Measurements from ENCODE around the gene SLC39A11. TPM values are rescaled to one million over a fixed set of nuclear protein-coding genes. Genes with fewer than 3 reads are reported as not detected.
A peak's percentile ranks its signal among the peaks of the same experiment; 100 is the strongest.
"Not testable (repeated sequence)": the region's sequence is repeated elsewhere in the genome, so short reads cannot be mapped to it uniquely, and the experiment has no call there.

Gene SLC39A11
- total and polyA plus RNA-seq, 5 donors from 2014 or later = 9.3 to 32.2 (median 11.9) TPM

DNA sequence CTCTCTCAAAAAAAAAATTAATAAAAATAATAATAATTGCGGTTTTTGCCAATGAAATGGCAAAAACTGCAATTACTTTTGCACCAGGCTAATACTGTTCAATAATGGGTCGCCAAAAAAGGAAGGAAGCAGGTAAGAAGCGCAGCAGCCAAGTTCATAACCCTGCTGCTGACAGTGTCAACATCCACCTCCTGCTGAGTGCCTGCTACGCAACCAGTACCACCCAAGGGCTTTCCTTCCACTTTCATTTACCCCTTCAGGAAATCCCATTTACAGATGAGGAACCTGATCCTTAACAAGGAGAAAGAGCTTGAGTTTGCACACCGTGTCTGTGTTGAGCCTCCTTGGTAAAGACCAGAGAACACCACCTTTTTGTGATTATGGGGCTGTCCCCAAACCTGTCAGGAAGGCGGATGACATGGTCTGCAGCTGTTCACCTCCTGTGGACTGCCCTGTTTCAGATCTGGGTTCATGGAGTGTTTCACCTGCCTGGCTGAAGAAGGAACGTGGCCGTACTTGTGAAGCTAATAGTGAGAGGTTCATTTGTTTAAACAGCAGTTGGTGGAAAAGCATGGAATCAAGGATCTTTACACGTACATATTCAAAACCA lies 378.0 kb downstream of the SLC39A11 start:
- Histone ChIP-seq H3K27ac (ENCODE audit: insufficient read depth, low read length, poor library complexity, severe bottlenecking) (no peak overlapping the region), H3K9me3 (ENCODE audit: control insufficient read depth in 2 of 2, low read length in 2 of 2) (peaks cover 6% of the 10 kb centered on the region in 2 experiments), H3K4me1 (ENCODE audit: control insufficient read depth, insufficient read depth, low read length, poor library complexity, severe bottlenecking) (peaks cover 8% of the 10 kb centered on the region), H3K36me3 (ENCODE audit: control insufficient read depth, insufficient read depth, low read length) (no peaks in the 10 kb centered on the region), H3K4me3 (ENCODE audit: low read depth, low read length) (no peak overlapping the region), H3K27me3 (ENCODE audit: control insufficient read depth, insufficient read depth, low read length) (no peaks in the 10 kb centered on the region)
- ATAC-seq (ENCODE audit: low read depth in 2 of 2) (no peak), DNase-seq (peak in 1 of 3 donors; percentile 20)
- Mint-ChIP-seq H3K4me3 (no peak overlapping the region), H3K36me3 (peaks cover 22% of the 10 kb centered on the region), H3K4me1 (peaks cover 3 to 28% (median 15%) of the 10 kb centered on the region in 4 donors), H3K27ac (no peak overlapping the region), H3K9me3 (peaks cover 0 to 9% (median 4%) of the 10 kb centered on the region in 7 donors), H3K27me3 (no peaks in the 10 kb centered on the region)

- no peaks in the 10 kb centered on the region for H3K27me3 Mint-ChIP-seq
- peaks cover 23% of the 10 kb centered on the region for H3K36me3 Mint-ChIP-seq
- Histone ChIP-seq H3K4me1 (ENCODE audit: control insufficient read depth, insufficient read depth, low read length, poor library complexity, severe bottlenecking) (peaks cover 5% of the 10 kb centered on the region), H3K36me3 (ENCODE audit: control insufficient read depth, insufficient read depth, low read length) (no peaks in the 10 kb centered on the region), H3K27ac (ENCODE audit: insufficient read depth, low read length, poor library complexity, severe bottlenecking) (no peak overlapping the region), H3K9me3 (ENCODE audit: control insufficient read depth in 2 of 2, low read length in 2 of 2) (peaks cover 6% of the 10 kb centered on the region in 2 experiments), H3K4me3 (ENCODE audit: low read depth, low read length) (no peak overlapping the region), H3K27me3 (ENCODE audit: control insufficient read depth, insufficient read depth, low read length) (no peaks in the 10 kb centered on the region)
- peaks cover 0 to 10% (median 5%) of the 10 kb centered on the region in 7 donors for H3K9me3 Mint-ChIP-seq
- no peak overlapping the region for H3K4me3 Mint-ChIP-seq
- no peak for DNase-seq
- no peak for ATAC-seq (ENCODE audit: low read depth in 2 of 2)
- peak overlapping the region in 1 of 3 donors; percentile 7 for H3K27ac Mint-ChIP-seq
- peaks cover 0 to 23% (median 13%) of the 10 kb centered on the region in 4 donors for H3K4me1 Mint-ChIP-seq
Observed at GRCh38 chr17:72713701-72714100, 378.8 kb downstream of the SLC39A11 start.

- H3K4me1 Mint-ChIP-seq = peaks cover 0 to 19% (median 12%) of the 10 kb centered on the region in 4 donors
- no peak for DNase-seq
- H3K27me3 ChIP-seq (ENCODE audit: control insufficient read depth, insufficient read depth, low read length) = no peaks in the 10 kb centered on the region
- ATAC-seq (ENCODE audit: low read depth in 2 of 2) = no peak
- H3K27me3 Mint-ChIP-seq = no peaks in the 10 kb centered on the region
- H3K9me3 Mint-ChIP-seq = peaks cover 0 to 16% (median 5%) of the 10 kb centered on the region in 7 donors
- H3K4me1 ChIP-seq (ENCODE audit: control insufficient read depth, insufficient read depth, low read length, poor library complexity, severe bottlenecking) = peaks cover 5% of the 10 kb centered on the region
- H3K4me3 ChIP-seq (ENCODE audit: low read depth, low read length) = no peak overlapping the region
- H3K4me3 Mint-ChIP-seq = no peak overlapping the region
- H3K36me3 Mint-ChIP-seq = peaks cover 31% of the 10 kb centered on the region
- H3K27ac Mint-ChIP-seq = no peak overlapping the region
- H3K36me3 ChIP-seq (ENCODE audit: control insufficient read depth, insufficient read depth, low read length) = no peaks in the 10 kb centered on the region
- H3K9me3 ChIP-seq (ENCODE audit: control insufficient read depth in 2 of 2, low read length in 2 of 2) = peaks cover 6% of the 10 kb centered on the region in 2 experiments
- no peak overlapping the region for H3K27ac ChIP-seq (ENCODE audit: insufficient read depth, low read length, poor library complexity, severe bottlenecking)
Observed at GRCh38 chr17:72711521-72712310, 380.8 kb downstream of the SLC39A11 start.

DNA sequence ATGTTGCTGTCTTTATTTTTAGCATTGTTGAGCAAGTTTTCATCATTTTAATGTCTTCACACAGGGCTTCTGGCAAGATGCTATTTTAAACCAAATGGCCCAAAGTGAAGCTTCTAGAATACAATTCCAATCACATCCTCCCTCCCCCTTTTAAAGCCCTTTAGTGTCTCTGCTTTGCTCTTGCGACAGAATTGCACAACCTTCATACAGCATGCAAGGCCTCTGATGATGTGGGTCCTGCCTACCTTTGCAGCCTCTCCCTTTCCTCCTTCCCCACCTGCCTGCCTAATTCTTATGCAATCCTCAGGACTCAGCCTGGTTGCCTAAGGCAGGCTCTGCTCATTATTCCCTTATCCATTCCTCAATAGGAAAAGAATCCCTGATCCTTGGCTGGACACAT lies 381.7 kb downstream of the SLC39A11 start:
- DNase-seq (no peak), ATAC-seq (ENCODE audit: low read depth in 2 of 2) (no peak)
- H3K9me3 ChIP-seq (ENCODE audit: control insufficient read depth in 2 of 2, low read length in 2 of 2) = peaks cover 6% of the 10 kb centered on the region in 2 experiments
- Mint-ChIP-seq H3K27ac (peak overlapping the region in 2 of 3 donors; percentile 29 to 85), H3K4me3 (no peak overlapping the region), H3K4me1 (peaks cover 0 to 19% (median 12%) of the 10 kb centered on the region in 4 donors), H3K27me3 (no peaks in the 10 kb centered on the region), H3K9me3 (peaks cover 0 to 16% (median 5%) of the 10 kb centered on the region in 7 donors), H3K36me3 (peaks cover 31% of the 10 kb centered on the region)
- H3K36me3 ChIP-seq (ENCODE audit: control insufficient read depth, insufficient read depth, low read length) = no peaks in the 10 kb centered on the region
- no peak overlapping the region for H3K4me3 ChIP-seq (ENCODE audit: low read depth, low read length)
- no peaks in the 10 kb centered on the region for H3K27me3 ChIP-seq (ENCODE audit: control insufficient read depth, insufficient read depth, low read length)
- peaks cover 5% of the 10 kb centered on the region for H3K4me1 ChIP-seq (ENCODE audit: control insufficient read depth, insufficient read depth, low read length, poor library complexity, severe bottlenecking)
- H3K27ac ChIP-seq (ENCODE audit: insufficient read depth, low read length, poor library complexity, severe bottlenecking) = no peak overlapping the region

DNA sequence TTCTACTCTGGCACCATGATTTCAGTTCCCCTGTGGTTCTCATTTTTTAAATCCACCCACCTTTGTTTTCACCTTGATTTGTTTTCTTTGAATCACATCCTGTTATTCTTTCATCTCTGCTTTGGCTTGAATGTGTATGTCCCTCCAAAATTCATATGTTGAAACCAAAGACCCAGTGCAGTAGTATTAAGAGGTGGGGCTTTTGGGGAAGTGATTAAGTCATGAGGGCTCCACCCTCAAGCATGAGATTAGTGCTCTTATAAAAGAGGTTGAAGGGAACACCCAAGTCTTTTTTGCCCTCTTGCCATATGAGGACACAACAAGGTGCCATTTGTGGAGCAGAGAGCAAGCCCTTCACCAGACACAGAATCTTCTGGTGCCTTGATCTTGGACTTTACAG lies 382.3 kb downstream of the SLC39A11 start:
- H3K9me3 Mint-ChIP-seq = peaks cover 0 to 16% (median 5%) of the 10 kb centered on the region in 7 donors
- H3K4me1 Mint-ChIP-seq = peaks cover 0 to 19% (median 12%) of the 10 kb centered on the region in 4 donors
- peak overlapping the region in 2 of 3 donors; percentile 70 to 85 for H3K27ac Mint-ChIP-seq
- DNase-seq = peak in 1 of 3 donors; percentile 78
- H3K27me3 ChIP-seq (ENCODE audit: control insufficient read depth, insufficient read depth, low read length) = no peaks in the 10 kb centered on the region
- H3K9me3 ChIP-seq (ENCODE audit: control insufficient read depth in 2 of 2, low read length in 2 of 2) = peaks cover 6% of the 10 kb centered on the region in 2 experiments
- no peak overlapping the region for H3K4me3 Mint-ChIP-seq
- no peaks in the 10 kb centered on the region for H3K27me3 Mint-ChIP-seq
- peaks cover 27% of the 10 kb centered on the region for H3K36me3 Mint-ChIP-seq
- no peaks in the 10 kb centered on the region for H3K36me3 ChIP-seq (ENCODE audit: control insufficient read depth, insufficient read depth, low read length)
- H3K4me3 ChIP-seq (ENCODE audit: low read depth, low read length) = no peak overlapping the region
- H3K4me1 ChIP-seq (ENCODE audit: control insufficient read depth, insufficient read depth, low read length, poor library complexity, severe bottlenecking) = peaks cover 5% of the 10 kb centered on the region
- H3K27ac ChIP-seq (ENCODE audit: insufficient read depth, low read length, poor library complexity, severe bottlenecking) = no peak overlapping the region
- ATAC-seq (ENCODE audit: low read depth in 2 of 2) = no peak

DNA sequence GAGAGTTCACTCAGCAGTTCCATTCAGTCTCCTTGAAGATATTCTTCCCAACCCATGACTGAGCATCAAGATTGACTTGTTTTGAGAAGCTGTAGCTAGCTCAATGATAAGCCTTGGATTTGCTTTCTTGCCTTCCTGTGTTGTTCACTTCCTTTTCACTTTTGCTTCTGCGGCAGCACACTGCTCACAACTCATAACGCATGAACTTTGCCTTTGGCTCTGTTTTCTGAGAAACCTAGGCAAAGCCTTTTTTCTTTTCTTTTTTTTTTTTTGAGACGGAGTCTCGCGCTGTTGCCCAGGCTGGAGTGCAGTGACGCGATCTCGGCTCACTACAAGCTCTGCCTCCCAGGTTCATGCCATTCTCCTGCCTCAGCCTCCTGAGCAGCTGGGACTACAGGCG lies 383.8 kb downstream of the SLC39A11 start:
- not testable (repeated sequence) for H3K27me3 ChIP-seq (ENCODE audit: control insufficient read depth, insufficient read depth, low read length); H3K9me3 ChIP-seq (ENCODE audit: control insufficient read depth in 2 of 2, low read length in 2 of 2); H3K27ac ChIP-seq (ENCODE audit: insufficient read depth, low read length, poor library complexity, severe bottlenecking); H3K36me3 ChIP-seq (ENCODE audit: control insufficient read depth, insufficient read depth, low read length); ATAC-seq (ENCODE audit: low read depth in 2 of 2); H3K27ac Mint-ChIP-seq; H3K27me3 Mint-ChIP-seq; H3K4me1 ChIP-seq (ENCODE audit: control insufficient read depth, insufficient read depth, low read length, poor library complexity, severe bottlenecking); H3K4me3 ChIP-seq (ENCODE audit: low read depth, low read length)
- H3K4me3 Mint-ChIP-seq = peak overlapping the region in 2 of 4 donors; percentile 2 to 24
- peaks cover 32% of the 10 kb centered on the region for H3K36me3 Mint-ChIP-seq
- peaks cover 0 to 19% (median 12%) of the 10 kb centered on the region in 4 donors for H3K4me1 Mint-ChIP-seq
- peaks cover 0 to 16% (median 5%) of the 10 kb centered on the region in 7 donors for H3K9me3 Mint-ChIP-seq
- DNase-seq = peak in 1 of 3 donors; percentile 70

GRCh38 chr17:72707881-72708280 lies 384.6 kb downstream of the SLC39A11 start:
- DNase-seq (no peak), ATAC-seq (ENCODE audit: low read depth in 2 of 2) (no peak)
- Mint-ChIP-seq H3K27ac (no peak overlapping the region), H3K4me3 (no peak overlapping the region), H3K9me3 (peaks cover 0 to 16% (median 5%) of the 10 kb centered on the region in 7 donors), H3K4me1 (peaks cover 0 to 19% (median 12%) of the 10 kb centered on the region in 4 donors), H3K27me3 (no peaks in the 10 kb centered on the region), H3K36me3 (peaks cover 32% of the 10 kb centered on the region)
- peaks cover 6% of the 10 kb centered on the region in 2 experiments for H3K9me3 ChIP-seq (ENCODE audit: control insufficient read depth in 2 of 2, low read length in 2 of 2)
- no peaks in the 10 kb centered on the region for H3K36me3 ChIP-seq (ENCODE audit: control insufficient read depth, insufficient read depth, low read length)
- no peak overlapping the region for H3K4me3 ChIP-seq (ENCODE audit: low read depth, low read length)
- no peaks in the 10 kb centered on the region for H3K27me3 ChIP-seq (ENCODE audit: control insufficient read depth, insufficient read depth, low read length)
- no peak overlapping the region for H3K27ac ChIP-seq (ENCODE audit: insufficient read depth, low read length, poor library complexity, severe bottlenecking)
- H3K4me1 ChIP-seq (ENCODE audit: control insufficient read depth, insufficient read depth, low read length, poor library complexity, severe bottlenecking) = peaks cover 5% of the 10 kb centered on the region

Measured in CD4-positive, CD25-positive, alpha-beta regulatory T cell (primary cell).